Common myeloid progenitor, CD34-positive (primary cell): ENCODE measurements around the gene DAB2.
A peak's percentile ranks its signal among the peaks of the same experiment; 100 is the strongest.

ENCODE experiments used
- CTCF ChIA-PET: fragments of 350-600 bp; sonication (Branson Sonifier 250); formaldehyde crosslinking; loops from one replicate; lab custom pipeline; 2021; ENCODE audit warnings: antibody characterized with exemption; lab: Charles Lee
- POLR2A ChIA-PET: fragments of 350-600 bp; sonication (Branson Sonifier 250); formaldehyde crosslinking; loops from one replicate; lab custom pipeline; 2021; ENCODE audit warnings: antibody characterized with exemption; lab: Charles Lee
- DNase-seq, 3 donors: peaks; one replicate each; pipeline versions ENCODE4 v3.0.0 to v3.0.0-alpha.2; 2013
- H3K27ac ChIP-seq, 2 experiments: 1 replicate in 1 of 2; 2 replicates in 1 of 2; pipeline ENCODE4 v1.7.0; 2013; ENCODE audit warnings: inconsistent platforms in 2 of 2, low read length in 2 of 2, mild to moderate bottlenecking in 2 of 2, low read depth in 1 of 2, moderate library complexity in 1 of 2; ENCODE audit not compliant: severe bottlenecking in 2 of 2, insufficient read depth in 1 of 2, poor library complexity in 1 of 2
- H3K27me3 ChIP-seq, 5 experiments: replicated peaks in 2 of 5; 1 replicate in 3 of 5; 2 replicates in 2 of 5; pipeline versions ENCODE4 v1.6.1 to v1.7.0; 2013; ENCODE audit warnings: low read length in 4 of 5, mild to moderate bottlenecking in 2 of 5, moderate library complexity in 2 of 5, inconsistent platforms in 1 of 5; ENCODE audit not compliant: insufficient read depth in 5 of 5, control insufficient read depth in 4 of 5
- H3K36me3 ChIP-seq, 4 experiments: 1 replicate in 2 of 4; 2 replicates in 2 of 4; pipeline versions ENCODE4 v1.6.1 to v1.7.0; 2013; ENCODE audit warnings: low read length in 3 of 4, control low read depth in 1 of 4, mild to moderate bottlenecking in 1 of 4; ENCODE audit not compliant: control insufficient read depth in 4 of 4, insufficient read depth in 4 of 4
- H3K4me1 ChIP-seq, 4 experiments: 1 replicate in 3 of 4; 2 replicates in 1 of 4; pipeline versions ENCODE4 v1.6.1 to v1.7.1; 2013; ENCODE audit warnings: low read length in 3 of 4, mild to moderate bottlenecking in 3 of 4, control low read depth in 1 of 4, inconsistent platforms in 1 of 4, moderate library complexity in 1 of 4; ENCODE audit not compliant: control insufficient read depth in 4 of 4, insufficient read depth in 4 of 4; ENCODE audit errors: control extremely low read depth in 1 of 4
- H3K4me3 ChIP-seq, 7 experiments: 1 replicate in 4 of 7; 2 replicates in 3 of 7; pipeline versions ENCODE4 v1.5.1 to v1.7.0; 2013; ENCODE audit warnings: mild to moderate bottlenecking in 7 of 7, low read length in 6 of 7, moderate library complexity in 6 of 7, inconsistent platforms in 2 of 7, low read depth in 2 of 7, control low read depth in 1 of 7; ENCODE audit not compliant: insufficient read depth in 4 of 7, control insufficient read depth in 1 of 7; ENCODE audit errors: extremely low read depth in 1 of 7
- H3K9me3 ChIP-seq, 5 experiments: 1 replicate in 4 of 5; 2 replicates in 1 of 5; pipeline versions ENCODE4 v1.6.1 to v1.7.1; 2013; ENCODE audit warnings: low read length in 4 of 5, mild to moderate bottlenecking in 2 of 5, inconsistent platforms in 1 of 5, low read depth in 1 of 5, moderate library complexity in 1 of 5; ENCODE audit not compliant: control insufficient read depth in 4 of 5, insufficient read depth in 2 of 5; ENCODE audit errors: control extremely low read depth in 1 of 5
- WGBS: methylation state at CpG from one replicate; pipeline ENCODE4 v1.1.5; 2013; ENCODE audit not compliant: insufficient coverage; 5-methylcytosine and 5-hydroxymethylcytosine counted together

The DAB2 gene

DNA sequence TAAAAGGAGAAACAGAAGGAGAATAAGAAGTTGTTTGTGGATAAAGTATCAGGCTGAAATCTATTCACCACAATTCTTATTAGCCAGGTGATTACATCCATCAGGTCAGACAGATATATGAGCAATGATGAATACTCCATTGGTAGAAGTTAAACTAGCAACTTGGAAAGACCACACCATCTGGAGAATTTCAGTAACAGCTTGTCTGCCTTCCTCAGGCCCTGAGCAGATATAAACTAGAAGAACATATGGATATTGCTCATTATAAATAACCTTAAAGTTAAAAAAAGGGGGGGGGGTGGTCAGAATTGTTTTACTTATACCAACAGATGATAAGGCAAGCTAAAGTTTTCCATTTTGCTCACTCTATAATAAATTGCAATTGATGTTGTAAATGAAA lies 10.4 kb downstream of the DAB2 start:
- no peaks in the 10 kb centered on the region for H3K27me3 ChIP-seq
- H3K4me1 ChIP-seq: peaks cover 0 to 14% (median 6%) of the 10 kb centered on the region in 4 experiments
- no peak overlapping the region for H3K4me3 ChIP-seq
- H3K36me3 ChIP-seq: no peaks in the 10 kb centered on the region
- H3K9me3 ChIP-seq: no peaks in the 10 kb centered on the region
- no peak overlapping the region for H3K27ac ChIP-seq
- no peak for DNase-seq
- ChIA-PET POLR2A (no interaction called here), CTCF (interaction anchor here (0.6 to 1.5 kb wide), 4 partner anchors 15 to 214 kb away, joined by 3 to 5 read pairs (median 4); no protein-coding TSS in a partner anchor)

DNA sequence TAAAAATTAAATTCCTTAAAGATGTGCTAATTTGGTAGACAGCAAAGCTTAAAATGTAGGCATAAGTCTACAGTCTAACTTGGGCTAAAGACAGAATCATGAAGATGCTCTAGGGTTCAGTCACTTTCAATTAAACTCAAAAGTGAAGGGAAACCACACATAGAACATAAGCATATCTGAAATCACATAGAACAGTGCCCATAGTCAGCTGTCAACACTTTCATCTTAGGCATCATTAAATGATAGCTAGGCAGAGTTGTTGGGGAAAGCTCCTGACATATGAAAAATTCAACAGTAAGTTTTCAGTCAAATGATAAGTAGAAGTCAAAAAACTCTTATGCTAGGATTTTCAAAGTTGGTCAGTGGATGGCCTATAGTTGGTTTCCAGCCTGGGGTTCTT lies 11.0 kb downstream of the DAB2 start:
- ChIA-PET POLR2A (no interaction called here), CTCF (interaction anchor here (1.3 to 1.6 kb wide), 4 partner anchors 11 to 134 kb away, joined by 3 to 10 read pairs (median 4); partner anchors contain the start of gene DAB2)
- no peaks in the 10 kb centered on the region for H3K9me3 ChIP-seq
- no peak overlapping the region for H3K4me3 ChIP-seq
- peaks cover 0 to 14% (median 6%) of the 10 kb centered on the region in 4 experiments for H3K4me1 ChIP-seq
- H3K27ac ChIP-seq: no peak overlapping the region
- H3K27me3 ChIP-seq: no peaks in the 10 kb centered on the region
- DNase-seq: no peak
- H3K36me3 ChIP-seq: no peaks in the 10 kb centered on the region

GRCh38 chr5:39412721-39413394 lies 11.9 kb downstream of the DAB2 start:
- Histone ChIP-seq H3K4me1 (peaks cover 0 to 14% (median 6%) of the 10 kb centered on the region in 4 experiments), H3K27ac (no peak overlapping the region), H3K27me3 (no peaks in the 10 kb centered on the region), H3K9me3 (no peaks in the 10 kb centered on the region), H3K4me3 (no peak overlapping the region), H3K36me3 (no peaks in the 10 kb centered on the region)
- peak in 2 of 3 donors; percentile 48 to 58 for DNase-seq
- ChIA-PET POLR2A (interaction anchor here (0.5 kb wide), 2 partner anchors 73 to 150 kb away, joined by 4 to 7 read pairs; no protein-coding TSS in a partner anchor), CTCF (interaction anchor here (0.6 to 1.6 kb wide), 6 partner anchors 9 to 134 kb away, joined by 3 to 10 read pairs (median 4); partner anchors contain the start of gene DAB2)
- WGBS: 63% methylated on average over 4 of the region's 5 CpGs

DNA sequence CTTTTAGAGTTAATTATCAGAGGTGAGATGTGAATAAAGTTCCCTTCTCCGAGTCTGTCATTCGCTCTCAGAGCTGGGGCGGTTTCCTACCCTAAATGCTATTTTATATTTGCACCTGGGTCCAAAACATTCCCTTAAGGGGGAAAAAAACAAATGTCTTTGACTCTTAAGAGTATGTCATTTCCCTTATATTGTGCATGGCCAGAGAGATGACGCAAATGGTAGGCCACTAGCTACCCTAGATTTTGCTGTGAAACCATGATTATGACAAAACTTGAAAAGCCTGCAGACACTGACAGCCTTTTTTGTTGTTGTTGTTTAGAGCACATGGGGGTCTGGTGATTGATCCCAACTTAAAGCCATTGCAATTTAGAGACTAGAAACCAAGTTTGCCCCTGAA lies 12.8 kb downstream of the DAB2 start:
- peaks cover 0 to 14% (median 6%) of the 10 kb centered on the region in 4 experiments for H3K4me1 ChIP-seq
- ChIA-PET POLR2A (no interaction called here), CTCF (interaction anchor here (0.8 kb wide), 1 partner anchor 135 kb away, joined by 3 read pairs; no protein-coding TSS in a partner anchor)
- H3K27me3 ChIP-seq: no peaks in the 10 kb centered on the region
- H3K27ac ChIP-seq: no peak overlapping the region
- H3K36me3 ChIP-seq: no peaks in the 10 kb centered on the region
- no peak overlapping the region for H3K4me3 ChIP-seq
- no peak for DNase-seq
- WGBS: 100% methylated on average over 4 of the region's 4 CpGs
- H3K9me3 ChIP-seq: no peaks in the 10 kb centered on the region

DNA sequence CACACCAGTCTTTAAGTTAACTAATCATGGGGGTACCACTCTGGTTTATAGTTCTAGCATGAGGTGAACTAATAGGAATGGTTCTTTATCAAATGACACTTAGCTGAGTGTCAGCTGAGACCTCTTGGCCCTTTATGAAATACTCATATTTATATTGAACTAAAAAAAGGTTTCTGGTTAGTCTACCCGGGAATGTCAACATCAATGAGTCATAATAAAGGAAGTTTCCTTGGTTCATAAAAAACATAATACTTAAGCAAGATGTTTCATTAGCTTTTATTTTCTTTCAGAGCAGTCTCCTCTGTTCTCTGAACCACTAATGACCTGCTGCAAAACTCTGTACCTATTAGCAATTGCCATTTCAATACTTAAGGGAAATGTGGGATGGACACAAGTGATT lies 13.7 kb downstream of the DAB2 start:
- ChIA-PET CTCF (interaction anchor here (1.4 to 1.7 kb wide), 2 partner anchors 13 to 15 kb away, joined by 3 to 9 read pairs; partner anchors contain the start of gene DAB2), POLR2A (interaction anchor here (0.6 kb wide), 1 partner anchor 205 kb away, joined by 3 read pairs; no protein-coding TSS in a partner anchor)
- H3K27ac ChIP-seq: no peak overlapping the region
- no peaks in the 10 kb centered on the region for H3K36me3 ChIP-seq
- no CpG with 5 or more reads among the region's 1 CpG for WGBS
- no peaks in the 10 kb centered on the region for H3K9me3 ChIP-seq
- DNase-seq: peak in 2 of 3 donors; percentile 23 to 26
- no peak overlapping the region for H3K4me3 ChIP-seq
- H3K4me1 ChIP-seq: peaks cover 0 to 14% (median 6%) of the 10 kb centered on the region in 4 experiments
- H3K27me3 ChIP-seq: no peaks in the 10 kb centered on the region

- no peaks in the 10 kb centered on the region for H3K27me3 ChIP-seq
- DNase-seq: no peak
- ChIA-PET POLR2A (no interaction called here), CTCF (interaction anchor here (1.3 kb wide), 1 partner anchor 15 kb away, joined by 4 read pairs; no protein-coding TSS in a partner anchor)
- H3K4me3 ChIP-seq: no peak overlapping the region
- peaks cover 0 to 12% (median 6%) of the 10 kb centered on the region in 4 experiments for H3K4me1 ChIP-seq
- no peaks in the 10 kb centered on the region for H3K9me3 ChIP-seq
- WGBS: no CpG with 5 or more reads among the region's 1 CpG
- no peak overlapping the region for H3K27ac ChIP-seq
- peaks cover 0 to 2% (median 0%) of the 10 kb centered on the region in 4 experiments for H3K36me3 ChIP-seq
Observed at GRCh38 chr5:39409033-39409432, 15.7 kb downstream of the DAB2 start.
